ENCODE measurements around the gene MEN1. TPM values are rescaled to one million over a fixed set of nuclear protein-coding genes. Genes with fewer than 3 reads are reported as not detected.

MEN1 gene
- total RNA-seq, 1 donor from 2014 or later: 29.2 TPM

DNA sequence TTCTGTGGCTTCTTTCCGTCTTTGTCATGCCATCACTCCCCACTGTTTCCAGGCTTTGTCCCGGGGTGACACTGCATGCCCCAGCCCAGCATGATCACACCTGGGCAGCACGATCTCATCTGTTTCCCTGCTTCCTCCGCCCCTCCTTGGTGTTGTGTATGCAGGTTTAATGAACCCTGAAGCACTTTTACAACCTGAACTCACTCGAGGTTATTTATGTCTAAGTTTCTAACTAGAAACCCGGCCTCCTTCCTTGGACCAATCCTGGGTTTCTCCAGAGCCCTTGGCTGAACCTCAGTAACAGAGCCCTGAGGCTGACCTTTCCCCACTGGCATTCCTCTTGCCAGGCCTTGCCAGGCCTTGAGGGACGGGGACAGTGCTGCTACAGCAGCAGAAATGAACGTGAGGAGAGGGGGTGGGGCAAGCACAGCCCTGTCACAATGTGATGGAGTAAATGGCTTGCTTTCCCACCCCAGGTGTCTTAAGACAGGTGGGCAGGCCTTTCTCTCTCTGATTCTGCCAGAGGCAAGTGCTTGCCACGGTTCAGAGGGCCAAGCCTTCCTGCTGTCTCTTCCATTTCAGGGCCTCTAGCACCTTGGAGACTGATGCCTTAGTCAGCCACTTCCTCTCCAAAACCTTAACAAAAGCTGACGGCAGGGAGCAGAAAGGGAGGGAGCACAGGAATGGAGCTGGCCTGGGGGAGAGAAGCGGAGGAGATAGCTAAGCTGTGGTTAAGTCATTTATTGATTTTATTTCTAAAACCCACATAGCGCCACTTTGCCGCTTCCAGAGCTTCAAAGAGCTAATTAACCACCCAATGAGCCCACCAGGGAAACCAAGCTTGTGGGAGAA is 47.5 kb downstream of the MEN1 start:
- H3K27ac Mint-ChIP-seq (ENCODE audit: unreplicated experiment): peak overlapping the region; percentile 25
- peaks cover 53% of the 10 kb centered on the region for H3K4me1 Mint-ChIP-seq (ENCODE audit: unreplicated experiment)

DNA sequence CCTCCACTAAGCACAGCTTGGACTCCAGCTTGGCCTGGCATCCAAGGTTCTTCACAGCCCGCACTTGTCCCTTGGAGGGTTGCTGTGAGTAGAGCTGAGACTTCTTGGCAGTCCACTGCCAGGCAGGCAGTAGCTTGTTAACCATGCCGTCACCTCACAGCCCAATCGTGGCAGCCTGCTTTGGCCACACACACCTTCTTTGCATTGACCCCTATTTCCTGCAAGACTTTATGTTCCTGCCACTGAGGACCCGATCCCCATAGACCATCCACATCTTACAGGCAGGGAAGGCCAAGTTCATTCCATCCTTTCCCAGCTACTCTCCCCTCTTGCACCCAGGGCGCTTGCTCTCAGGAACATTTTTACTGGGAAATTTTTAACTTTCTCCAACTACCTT is 48.1 kb downstream of the MEN1 start:
- no peak for DNase-seq (ENCODE audit: extremely low spot score, unreplicated experiment)
- TF ChIP-seq, protein P1, sequence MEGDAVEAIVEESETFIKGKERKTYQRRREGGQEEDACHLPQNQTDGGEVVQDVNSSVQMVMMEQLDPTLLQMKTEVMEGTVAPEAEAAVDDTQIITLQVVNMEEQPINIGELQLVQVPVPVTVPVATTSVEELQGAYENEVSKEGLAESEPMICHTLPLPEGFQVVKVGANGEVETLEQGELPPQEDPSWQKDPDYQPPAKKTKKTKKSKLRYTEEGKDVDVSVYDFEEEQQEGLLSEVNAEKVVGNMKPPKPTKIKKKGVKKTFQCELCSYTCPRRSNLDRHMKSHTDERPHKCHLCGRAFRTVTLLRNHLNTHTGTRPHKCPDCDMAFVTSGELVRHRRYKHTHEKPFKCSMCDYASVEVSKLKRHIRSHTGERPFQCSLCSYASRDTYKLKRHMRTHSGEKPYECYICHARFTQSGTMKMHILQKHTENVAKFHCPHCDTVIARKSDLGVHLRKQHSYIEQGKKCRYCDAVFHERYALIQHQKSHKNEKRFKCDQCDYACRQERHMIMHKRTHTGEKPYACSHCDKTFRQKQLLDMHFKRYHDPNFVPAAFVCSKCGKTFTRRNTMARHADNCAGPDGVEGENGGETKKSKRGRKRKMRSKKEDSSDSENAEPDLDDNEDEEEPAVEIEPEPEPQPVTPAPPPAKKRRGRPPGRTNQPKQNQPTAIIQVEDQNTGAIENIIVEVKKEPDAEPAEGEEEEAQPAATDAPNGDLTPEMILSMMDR (IDR thresholded peaks at IDR 0.05): no peak
- peak overlapping the region; percentile 25 for H3K27ac Mint-ChIP-seq (ENCODE audit: unreplicated experiment)
- H3K4me3 Mint-ChIP-seq (ENCODE audit: unreplicated experiment): no peak overlapping the region
- H3K9me3 Mint-ChIP-seq (ENCODE audit: unreplicated experiment): no peaks in the 10 kb centered on the region
- H3K36me3 Mint-ChIP-seq (ENCODE audit: unreplicated experiment): peaks cover 31% of the 10 kb centered on the region
- peaks cover 53% of the 10 kb centered on the region for H3K4me1 Mint-ChIP-seq (ENCODE audit: unreplicated experiment)
- no peaks in the 10 kb centered on the region for H3K27me3 Mint-ChIP-seq (ENCODE audit: unreplicated experiment)

More for the DNA sequence above, 47.5 kb downstream of the MEN1 start:
- TF ChIP-seq, protein P1 (IDR thresholded peaks at IDR 0.05): no peak
- no peak for DNase-seq (ENCODE audit: extremely low spot score, unreplicated experiment)
- no peaks in the 10 kb centered on the region for H3K9me3 Mint-ChIP-seq (ENCODE audit: unreplicated experiment)
- no peak overlapping the region for H3K4me3 Mint-ChIP-seq (ENCODE audit: unreplicated experiment)
- peaks cover 37% of the 10 kb centered on the region for H3K36me3 Mint-ChIP-seq (ENCODE audit: unreplicated experiment)
- H3K27me3 Mint-ChIP-seq (ENCODE audit: unreplicated experiment): no peaks in the 10 kb centered on the region

DNA sequence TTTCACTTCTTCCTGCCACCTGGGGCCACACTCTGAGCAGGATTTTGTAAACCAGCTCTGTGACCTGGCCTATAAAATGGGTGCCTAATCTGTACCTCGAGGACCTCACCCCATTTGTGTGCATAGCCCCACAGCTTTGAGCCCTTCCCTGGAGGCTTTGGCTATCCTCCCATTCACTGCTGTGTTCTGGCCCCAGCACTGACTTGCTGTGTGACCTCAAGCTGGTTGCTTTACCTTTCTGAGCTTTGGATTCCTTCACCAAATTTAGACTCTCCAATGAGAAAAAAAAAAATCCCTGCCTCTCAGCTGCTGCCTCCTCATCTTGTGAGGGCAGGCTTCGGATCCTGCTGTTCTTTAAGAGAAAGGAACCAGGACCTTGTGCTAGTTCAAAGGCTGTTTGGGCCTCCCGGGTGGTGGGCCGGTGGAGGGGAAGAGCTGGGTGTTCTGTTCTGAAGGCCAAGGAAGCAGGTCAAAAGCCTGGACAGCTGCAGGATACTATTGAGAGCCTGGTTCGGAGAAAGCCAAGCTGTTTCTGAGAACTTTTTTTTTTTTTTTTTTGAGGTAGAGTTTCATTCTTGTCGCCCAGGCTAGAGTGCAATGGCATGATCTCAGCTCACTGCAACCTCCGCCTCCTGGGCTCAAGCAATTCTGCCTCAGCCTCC is 49.5 kb downstream of the MEN1 start:
- no peak overlapping the region for H3K4me3 Mint-ChIP-seq (ENCODE audit: unreplicated experiment)
- H3K27ac Mint-ChIP-seq (ENCODE audit: unreplicated experiment): no peak overlapping the region
- peaks cover 27% of the 10 kb centered on the region for H3K36me3 Mint-ChIP-seq (ENCODE audit: unreplicated experiment)
- no peaks in the 10 kb centered on the region for H3K9me3 Mint-ChIP-seq (ENCODE audit: unreplicated experiment)
- no peak for DNase-seq (ENCODE audit: extremely low spot score, unreplicated experiment)
- peaks cover 53% of the 10 kb centered on the region for H3K4me1 Mint-ChIP-seq (ENCODE audit: unreplicated experiment)
- H3K27me3 Mint-ChIP-seq (ENCODE audit: unreplicated experiment): no peaks in the 10 kb centered on the region
- TF ChIP-seq, protein P1 (IDR thresholded peaks at IDR 0.05): no peak

DNA sequence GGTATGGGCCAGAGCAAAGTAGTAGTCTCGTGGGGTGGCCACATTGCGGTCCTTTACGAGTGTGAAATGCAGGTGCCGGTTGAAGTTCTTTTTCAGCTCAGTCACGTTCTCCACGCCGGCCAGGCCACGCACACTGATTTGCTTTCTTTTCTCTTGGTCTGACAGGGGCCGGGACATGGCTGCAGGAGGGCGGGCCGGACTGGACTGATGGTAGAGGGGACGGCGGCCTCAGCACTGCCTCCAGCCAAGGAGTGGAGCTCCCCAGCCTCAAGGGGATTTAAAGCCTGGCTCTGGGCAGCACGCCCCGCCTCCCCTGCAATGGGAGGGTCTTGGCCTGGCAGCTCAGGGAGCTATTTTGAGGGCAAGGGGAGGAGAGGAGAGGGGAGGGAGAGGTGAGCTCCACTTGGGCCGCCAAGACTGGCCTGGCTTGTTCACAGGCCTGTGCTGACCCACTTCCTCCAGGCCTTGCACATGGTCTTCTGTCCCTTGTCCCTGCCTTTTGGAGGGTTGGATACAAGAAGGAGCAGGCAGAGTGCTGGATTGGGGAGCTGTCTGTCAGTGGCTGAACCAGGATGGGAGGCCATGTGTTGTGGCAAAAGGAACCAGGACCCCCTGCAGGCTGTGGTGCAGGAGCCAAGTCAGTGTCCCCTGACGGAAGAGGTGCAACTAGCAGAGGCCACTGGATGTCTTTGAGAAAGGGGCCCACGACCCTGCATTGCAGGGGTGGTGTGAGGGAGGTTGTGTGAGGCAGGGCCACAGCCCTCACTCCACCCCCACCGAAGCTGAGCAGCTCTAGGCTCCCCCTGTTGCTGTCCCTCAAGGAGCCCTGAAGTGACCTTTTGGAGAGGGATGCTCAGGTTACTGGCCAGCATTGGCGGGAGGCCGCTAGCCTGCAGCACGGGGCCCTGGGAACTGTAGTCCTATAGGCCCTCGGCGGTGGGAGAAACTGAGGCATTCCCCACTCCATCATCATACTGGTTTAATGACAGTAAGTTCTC is 50.3 kb downstream of the MEN1 start, which contains the start of gene PYGM:
Gene PYGM (minus strand): TSS at position 253 of the 998 bp plus-strand sequence. CDS start 76 bp downstream, at position 177.
- H3K36me3 Mint-ChIP-seq (ENCODE audit: unreplicated experiment): peaks cover 21% of the 10 kb centered on the region
- TF ChIP-seq, protein P1 (IDR thresholded peaks at IDR 0.05): no peak
- no peak within 1 kb of the TSS for H3K4me3 Mint-ChIP-seq (ENCODE audit: unreplicated experiment)
- peak within 1 kb of the TSS; percentile 62 for H3K27ac Mint-ChIP-seq (ENCODE audit: unreplicated experiment)
- H3K4me1 Mint-ChIP-seq (ENCODE audit: unreplicated experiment): peaks cover 50% of the 10 kb centered on the region
- DNase-seq (ENCODE audit: extremely low spot score, unreplicated experiment): no peak
- no peaks in the 10 kb centered on the region for H3K27me3 Mint-ChIP-seq (ENCODE audit: unreplicated experiment)
- H3K9me3 Mint-ChIP-seq (ENCODE audit: unreplicated experiment): no peaks in the 10 kb centered on the region

All from osteocyte (in vitro differentiated cells).